IMR-90 (cell line): ENCODE data around the gene CLHC1. TPM values are rescaled to one million over a fixed set of nuclear protein-coding genes. Genes with fewer than 3 reads are reported as not detected.
A peak's percentile ranks its signal among the peaks of the same experiment; 100 is the strongest.

ENCODE experiments used
- ATAC-seq: fragments of 200-7000 bp; cut with Tn5 transposase; 2 replicates; pipeline ENCODE4 v1.9.1; 2020; ENCODE audit warnings: low read depth, mild to moderate bottlenecking, moderate library complexity
- BruUV-seq: library from RNA; stranded (reverse); fragments of 400-500 nt; replicated peaks from 2 replicates; lab custom pipeline; 2021; lab: Mats Ljungman, UMichigan
- CTCF ChIA-PET: fragments of 300-600 bp; formaldehyde crosslinking; extraction: SDS; loops from one replicate; lab custom pipeline; 2021; ENCODE audit warnings: antibody characterized with exemption; lab: Yijun Ruan, JAX
- POLR2A ChIA-PET: fragments of 300-600 bp; sonication (Branson Sonifier 250); formaldehyde crosslinking; loops from one replicate; lab custom pipeline; 2022; ENCODE audit warnings: antibody characterized with exemption; ENCODE audit not compliant: unreplicated experiment; lab: Charles Lee
- DNase-seq: peaks from one replicate; pipeline ENCODE4 v3.0.0; 2013
- H2AFZ ChIP-seq: replicated peaks from 2 replicates; pipeline ENCODE3; 2013; ENCODE audit warnings: low read length, mild to moderate bottlenecking; ENCODE audit not compliant: poor library complexity
- H2AK5ac ChIP-seq: 2 replicates; pipeline ENCODE4 v1.6.1; 2013; ENCODE audit warnings: low read depth, low read length, inconsistent platforms
- H2AK9ac ChIP-seq: replicated peaks from 2 replicates; pipeline ENCODE3; 2013; ENCODE audit warnings: mild to moderate bottlenecking, low read depth, low read length, moderate library complexity; ENCODE audit not compliant: poor library complexity
- H2BK120ac ChIP-seq: 2 replicates; pipeline ENCODE4 v1.6.1; 2013; ENCODE audit warnings: low read depth, low read length, inconsistent platforms
- H2BK15ac ChIP-seq: 3 replicates; pipeline ENCODE4 v1.6.1; 2013; ENCODE audit warnings: low read depth, low read length, inconsistent platforms
- H2BK20ac ChIP-seq: 2 replicates; pipeline ENCODE4 v1.6.1; 2013; ENCODE audit warnings: low read depth, mild to moderate bottlenecking, inconsistent platforms, low read length, moderate library complexity
- H2BK5ac ChIP-seq: 2 replicates; pipeline ENCODE4 v1.6.1; 2013; ENCODE audit warnings: mild to moderate bottlenecking, low read depth, low read length, inconsistent platforms; ENCODE audit not compliant: poor library complexity, severe bottlenecking
- H3K14ac ChIP-seq: replicated peaks from 2 replicates; pipeline ENCODE4 v1.6.1; 2013; ENCODE audit warnings: low read depth, low read length, inconsistent platforms
- H3K18ac ChIP-seq: 2 replicates; pipeline ENCODE4 v1.6.1; 2013; ENCODE audit warnings: low read depth, low read length, control low read depth
- H3K23ac ChIP-seq: 2 replicates; pipeline ENCODE4 v1.6.1; 2013; ENCODE audit warnings: low read depth, low read length, inconsistent platforms
- H3K27ac ChIP-seq: 2 replicates; pipeline ENCODE4 v1.5.1; 2013; ENCODE audit warnings: mild to moderate bottlenecking, control low read depth, low read length; ENCODE audit not compliant: insufficient read depth
- H3K27me3 ChIP-seq: 2 replicates; pipeline ENCODE4 v1.6.1; 2013; ENCODE audit warnings: low read length; ENCODE audit not compliant: control insufficient read depth, insufficient read depth
- H3K36me3 ChIP-seq: 2 replicates; pipeline ENCODE4 v1.6.1; 2013; ENCODE audit warnings: low read length, mixed read lengths; ENCODE audit not compliant: control insufficient read depth, insufficient read depth
- H3K4ac ChIP-seq: 2 replicates; pipeline ENCODE4 v1.6.1; 2013; ENCODE audit warnings: low read depth, low read length, inconsistent platforms
- H3K4me1 ChIP-seq: 2 replicates; pipeline ENCODE4 v1.6.1; 2013; ENCODE audit warnings: low read length, mixed read lengths; ENCODE audit not compliant: control insufficient read depth, insufficient read depth
- H3K4me2 ChIP-seq: 2 replicates; pipeline ENCODE4 v1.6.1; 2013; ENCODE audit warnings: low read depth, mild to moderate bottlenecking, control low read depth, low read length, moderate library complexity
- H3K4me3 ChIP-seq: 2 replicates; pipeline ENCODE4 v1.5.1; 2013; ENCODE audit warnings: low read depth, mild to moderate bottlenecking, control low read depth, low read length, moderate library complexity; ENCODE audit not compliant: insufficient read depth
- H3K56ac ChIP-seq: 2 replicates; pipeline ENCODE4 v1.6.1; 2013; ENCODE audit warnings: low read length, inconsistent platforms; ENCODE audit not compliant: insufficient read depth; ENCODE audit errors: extremely low read depth
- H3K79me1 ChIP-seq, 2 experiments: 2 replicates each; pipeline ENCODE4 v1.6.1; 2013; ENCODE audit warnings: low read length in 2 of 2, inconsistent platforms in 1 of 2, low read depth in 1 of 2
- H3K9ac ChIP-seq: 2 replicates; pipeline ENCODE4 v1.6.1; 2013; ENCODE audit warnings: low read depth, low read length, control low read depth
- H3K9me1 ChIP-seq: 2 replicates; pipeline ENCODE4 v1.6.1; 2013; ENCODE audit warnings: low read length, inconsistent platforms; ENCODE audit not compliant: insufficient read depth
- H3K9me3 ChIP-seq: 2 replicates; pipeline ENCODE4 v1.6.1; 2013; ENCODE audit warnings: low read length; ENCODE audit not compliant: control insufficient read depth, insufficient read depth
- H4K20me1 ChIP-seq: 2 replicates; pipeline ENCODE4 v1.6.1; 2013; ENCODE audit warnings: low read length, inconsistent platforms; ENCODE audit not compliant: insufficient read depth
- H4K5ac ChIP-seq: 2 replicates; pipeline ENCODE4 v1.6.1; 2013; ENCODE audit warnings: mild to moderate bottlenecking, low read depth, low read length, control low read depth
- H4K8ac ChIP-seq, 2 experiments: 2 replicates each; pipeline ENCODE4 v1.6.1; 2013; ENCODE audit warnings: low read depth in 2 of 2, low read length in 2 of 2, control low read depth in 1 of 2, inconsistent platforms in 1 of 2
- H4K91ac ChIP-seq: 2 replicates; pipeline ENCODE4 v1.6.1; 2013; ENCODE audit warnings: low read depth, low read length, inconsistent platforms; ENCODE audit not compliant: insufficient read depth
- CEBPB ChIP-seq: IDR thresholded peaks from 2 replicates; pipeline ENCODE4 v1.6.1; 2012; ENCODE audit warnings: low read depth, low read length, improper control_type of control experiment
- MAFK ChIP-seq: IDR thresholded peaks from 2 replicates; pipeline ENCODE4 v1.6.1; 2012; ENCODE audit warnings: low read depth, low read length, improper control_type of control experiment
- RAD21 ChIP-seq: IDR thresholded peaks from 2 replicates; pipeline ENCODE4 v1.6.1; 2012; ENCODE audit warnings: low read length, improper control_type of control experiment
- RCOR1 ChIP-seq: IDR thresholded peaks from 2 replicates; pipeline ENCODE4 v1.6.1; 2012; ENCODE audit warnings: mild to moderate bottlenecking, low read length, improper control_type of control experiment; ENCODE audit not compliant: insufficient replicate concordance
- WGBS, 2 experiments: methylation state at CpG; one replicate each; pipeline versions ENCODE4 v1.1.5 to v1.1.7; 2013; ENCODE audit warnings: missing lambda C conversion rate in 2 of 2; ENCODE audit not compliant: insufficient read length in 1 of 2; ENCODE audit errors: extremely low coverage in 2 of 2; 5-methylcytosine and 5-hydroxymethylcytosine counted together
- dilution Hi-C: fragments of 300-500 bp; cut with HindIII; formaldehyde crosslinking; loops from one replicate; pipeline ENCODE4 v1.14.3; 2018; ENCODE audit warnings: low sequenced_read_pairs; ENCODE audit not compliant: unreplicated experiment
- in situ Hi-C: fragments of 300-500 bp; cut with MboI; formaldehyde crosslinking; loops from 3 replicates; pipeline ENCODE4 v1.14.3; 2019; ENCODE audit warnings: low sequenced_read_pairs, inconsistent platforms, mixed read lengths
- intact Hi-C: fragments of 100-400 bp; cut with micrococcal nuclease; formaldehyde crosslinking; loops from 2 replicates; pipeline ENCODE4 v1.10.0; 2022
- polyA plus RNA-seq, 3 experiments: library from polyadenylated mRNA; depleted of rRNA; stranded (reverse); fragments of >200 nt; gene quantifications; 2 replicates each; pipeline ENCODE4 v1.2.3, GENCODE V29; 2012; ENCODE audit warnings: low replicate concordance in 1 of 3
- total RNA-seq: library from RNA; depleted of rRNA; stranded (reverse); fragments of >200 nt; gene quantifications from 2 replicates; pipeline ENCODE4 v1.2.3, GENCODE V29; 2012
- TF ChIP-seq, protein P1 (sequence below): fragments of 150-350 bp; IDR thresholded peaks from 2 replicates; pipeline ENCODE4 v1.6.1; 2017; ENCODE audit warnings: mild to moderate bottlenecking, antibody characterized with exemption, low read length, low read depth

Gene CLHC1
- total and polyA plus RNA-seq, 2 of the 4 experiments (the other 2 are of a cell fraction) = 2.3 to 5.3 TPM

DNA sequence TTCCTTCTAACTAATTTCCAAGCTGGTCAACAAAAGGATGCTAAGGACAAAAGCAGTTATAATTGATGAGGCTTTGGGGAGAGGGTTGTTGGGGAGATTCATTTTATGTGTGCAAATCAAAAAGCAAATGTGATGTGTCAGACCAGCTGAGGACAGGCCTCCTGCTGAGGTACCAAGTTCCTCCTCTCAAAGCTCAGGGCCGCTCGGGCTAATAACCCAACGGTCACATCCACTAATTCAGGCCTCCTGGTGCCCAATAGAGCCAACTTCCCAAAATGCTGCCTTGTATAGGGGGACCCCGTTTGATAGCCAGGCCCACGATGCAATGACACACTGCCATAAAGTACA lies 93.2 kb downstream of the CLHC1 start:
- Histone ChIP-seq H3K27me3 (no peaks in the 10 kb centered on the region), H3K36me3 (no peaks in the 10 kb centered on the region), H3K9ac (no peak overlapping the region), H3K56ac (no peak overlapping the region), H2BK20ac (peak overlapping the region; percentile 21; the same call in 1 of the 2 replicates), H3K14ac (peak overlapping the region; percentile 70; the same call in 1 of the 2 replicates), H3K9me1 (peaks cover 5% of the 10 kb centered on the region), H3K23ac (peak overlapping the region; percentile 90), H2BK5ac (no peak overlapping the region), H2AFZ (peak overlapping the region; percentile 82), H2BK120ac (peak overlapping the region; percentile 91), H3K79me1 (peaks cover 0 to 10% of the 10 kb centered on the region in 2 experiments; a peak in 2 of 4 replicates), H2AK5ac (peak overlapping the region; percentile 20; the same call in 1 of the 2 replicates), H3K27ac (no peak overlapping the region), H3K4me3 (no peak overlapping the region), H3K9me3 (no peaks in the 10 kb centered on the region), H3K4me1 (peaks cover 20% of the 10 kb centered on the region), H3K4ac (peak overlapping the region; percentile 0; the same call in 1 of the 2 replicates), H3K4me2 (no peak overlapping the region), H4K20me1 (no peaks in the 10 kb centered on the region), H3K18ac (no peak overlapping the region), H4K91ac (0 out of 2 replicates have a peak overlapping the region, but pooled peaks have one; percentile 18), H4K8ac (peak overlapping the region in 1 of 2 experiments; percentile 75; a peak in 1 of 4 replicates), H4K5ac (no peak overlapping the region), H2AK9ac (no peak overlapping the region), H2BK15ac (0 out of 3 replicates have a peak overlapping the region, but pooled peaks have one; percentile 9)
- intact Hi-C loops = no loop called here
- DNase-seq = no peak
- dilution Hi-C loops = no loop called here
- no peak for TF ChIP-seq CEBPB
- TF ChIP-seq RAD21 = no peak
- TF ChIP-seq, protein P1, sequence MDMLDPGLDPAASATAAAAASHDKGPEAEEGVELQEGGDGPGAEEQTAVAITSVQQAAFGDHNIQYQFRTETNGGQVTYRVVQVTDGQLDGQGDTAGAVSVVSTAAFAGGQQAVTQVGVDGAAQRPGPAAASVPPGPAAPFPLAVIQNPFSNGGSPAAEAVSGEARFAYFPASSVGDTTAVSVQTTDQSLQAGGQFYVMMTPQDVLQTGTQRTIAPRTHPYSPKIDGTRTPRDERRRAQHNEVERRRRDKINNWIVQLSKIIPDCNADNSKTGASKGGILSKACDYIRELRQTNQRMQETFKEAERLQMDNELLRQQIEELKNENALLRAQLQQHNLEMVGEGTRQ = no peak
- TF ChIP-seq MAFK = no peak
- no peak for TF ChIP-seq RCOR1
- ChIA-PET CTCF (no interaction called here), POLR2A (no interaction called here)
- no peak for ATAC-seq
- BruUV-seq = no TSS peak
- 95% methylated on average over 5 of the region's 5 CpGs; no CpG with 5 or more reads in 1 of the 2 experiments for WGBS, 2 experiments
- in situ Hi-C loops = no loop called here
